ENCODE measurements around the gene CACUL1.

DNA sequence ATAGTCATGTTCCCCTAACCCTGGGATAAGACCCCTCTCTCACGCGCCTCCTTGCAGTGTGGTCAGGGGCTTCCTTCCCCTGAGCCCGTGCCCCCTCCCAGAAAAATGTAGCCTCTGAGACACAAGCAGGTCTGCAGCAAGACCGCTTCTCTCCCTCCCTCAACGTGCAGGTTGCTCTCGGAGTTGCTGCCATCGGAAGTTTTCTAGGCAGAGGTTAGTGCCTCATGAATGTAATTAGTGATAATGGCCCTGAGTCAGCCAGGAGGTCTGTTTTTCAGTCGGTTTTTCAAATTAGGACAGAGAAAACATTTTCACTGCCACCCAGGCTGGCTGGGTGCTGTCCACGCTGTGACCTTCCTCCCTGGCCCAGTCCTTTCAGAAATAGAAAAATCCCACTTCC lies 116.1 kb downstream of the CACUL1 start:
- TF ChIP-seq JDP2 (CRISPR knock-in tag; IDR thresholded peaks at IDR 0.05; ENCODE audit: borderline replicate concordance): no peak
- no peak for TF ChIP-seq POLR2A (IDR thresholded peaks at IDR 0.05; ENCODE audit: insufficient read depth in 1 of 2, low read depth in 2 of 2, low read length in 2 of 2)
- TF ChIP-seq, protein P1, sequence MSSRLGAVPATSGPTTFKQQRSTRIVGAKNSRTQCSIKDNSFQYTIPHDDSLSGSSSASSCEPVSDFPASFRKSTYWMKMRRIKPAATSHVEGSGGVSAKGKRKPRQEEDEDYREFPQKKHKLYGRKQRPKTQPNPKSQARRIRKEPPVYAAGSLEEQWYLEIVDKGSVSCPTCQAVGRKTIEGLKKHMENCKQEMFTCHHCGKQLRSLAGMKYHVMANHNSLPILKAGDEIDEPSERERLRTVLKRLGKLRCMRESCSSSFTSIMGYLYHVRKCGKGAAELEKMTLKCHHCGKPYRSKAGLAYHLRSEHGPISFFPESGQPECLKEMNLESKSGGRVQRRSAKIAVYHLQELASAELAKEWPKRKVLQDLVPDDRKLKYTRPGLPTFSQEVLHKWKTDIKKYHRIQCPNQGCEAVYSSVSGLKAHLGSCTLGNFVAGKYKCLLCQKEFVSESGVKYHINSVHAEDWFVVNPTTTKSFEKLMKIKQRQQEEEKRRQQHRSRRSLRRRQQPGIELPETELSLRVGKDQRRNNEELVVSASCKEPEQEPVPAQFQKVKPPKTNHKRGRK (CRISPR knock-in tag; IDR thresholded peaks at IDR 0.05): no peak

All from HepG2 (cell line).